Measurements from ENCODE around the gene CTU2. TPM values are rescaled to one million over a fixed set of nuclear protein-coding genes. Genes with fewer than 3 reads are reported as not detected.

The CTU2 gene
- total RNA-seq, 1 donor from 2014 or later = 20.6 TPM

DNA sequence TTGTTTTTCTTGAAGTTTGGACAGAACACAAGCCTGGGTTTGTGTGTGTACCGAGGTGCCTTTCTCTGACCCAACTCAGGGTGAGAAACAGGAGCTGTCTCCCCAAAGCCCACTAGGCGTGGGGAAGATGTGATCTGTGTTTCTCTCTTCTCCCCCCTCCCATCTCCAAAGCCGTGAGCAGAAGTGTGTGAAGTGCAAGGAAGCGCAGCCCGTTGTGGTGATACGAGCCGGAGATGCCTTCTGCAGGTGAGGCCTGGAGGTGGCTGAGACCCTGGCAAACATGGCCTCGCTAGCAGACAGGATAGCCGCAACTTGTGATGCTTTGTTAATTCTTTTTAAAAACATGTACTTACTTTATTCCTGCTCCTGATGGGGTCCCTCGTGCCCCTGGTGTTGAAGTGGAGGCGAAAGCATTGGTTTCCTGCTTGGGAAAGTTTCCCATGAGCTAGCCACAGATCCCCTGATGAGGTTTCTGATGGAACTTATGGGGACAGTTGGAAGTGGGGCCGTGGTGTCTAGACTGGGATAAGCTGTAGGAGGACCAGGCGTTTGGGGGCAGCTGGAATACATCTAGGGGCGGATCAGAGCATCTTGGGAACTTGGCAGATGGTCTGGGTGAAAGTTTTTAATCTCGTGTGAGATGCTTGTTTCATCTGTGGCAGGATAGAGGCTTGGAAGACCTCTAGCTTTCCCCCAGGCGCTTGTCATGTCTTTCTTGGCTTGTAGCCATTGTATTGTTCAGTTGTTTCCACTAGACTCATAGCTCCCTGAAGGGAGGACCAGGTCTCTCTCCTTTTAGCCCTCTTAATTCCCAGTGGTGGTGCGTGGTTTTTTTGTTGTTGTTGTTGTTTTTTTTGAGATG is 893 bp downstream of the CTU2 start:
- intact Hi-C loops (cut with DNase I) = no loop called here
- ATAC-seq = no peak
- no peak for DNase-seq (ENCODE audit: low spot score)

DNA sequence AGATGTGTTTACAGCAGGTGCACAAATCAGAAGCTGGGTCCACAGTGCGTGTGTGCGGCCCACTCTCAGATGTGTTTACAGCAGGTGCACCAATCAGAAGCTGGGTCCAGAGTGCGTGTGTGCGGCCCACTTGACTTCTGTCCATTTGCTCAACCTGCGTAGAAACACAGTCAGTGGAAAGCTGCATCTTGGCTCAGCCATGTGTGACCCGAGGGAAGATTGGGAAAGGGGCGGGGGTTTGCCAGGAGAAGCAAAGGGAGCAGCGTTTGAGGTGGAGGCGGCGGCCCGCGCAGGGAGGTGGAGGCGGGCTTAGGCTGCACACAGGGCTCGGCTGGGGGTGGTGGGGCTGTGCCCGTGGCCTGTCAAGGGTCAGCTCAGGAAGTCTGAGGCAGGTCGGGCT is 4.3 kb downstream of the CTU2 start:
- DNase-seq (ENCODE audit: low spot score) (no peak), ATAC-seq (no peak)
- intact Hi-C loops (cut with DNase I) = no loop called here

GRCh38 chr16:88711750-88712340 is 5.5 kb downstream of the CTU2 start:
- DNase-seq (ENCODE audit: low spot score) (no peak), ATAC-seq (no peak)
- intact Hi-C loops (cut with DNase I) = no loop called here

DNA sequence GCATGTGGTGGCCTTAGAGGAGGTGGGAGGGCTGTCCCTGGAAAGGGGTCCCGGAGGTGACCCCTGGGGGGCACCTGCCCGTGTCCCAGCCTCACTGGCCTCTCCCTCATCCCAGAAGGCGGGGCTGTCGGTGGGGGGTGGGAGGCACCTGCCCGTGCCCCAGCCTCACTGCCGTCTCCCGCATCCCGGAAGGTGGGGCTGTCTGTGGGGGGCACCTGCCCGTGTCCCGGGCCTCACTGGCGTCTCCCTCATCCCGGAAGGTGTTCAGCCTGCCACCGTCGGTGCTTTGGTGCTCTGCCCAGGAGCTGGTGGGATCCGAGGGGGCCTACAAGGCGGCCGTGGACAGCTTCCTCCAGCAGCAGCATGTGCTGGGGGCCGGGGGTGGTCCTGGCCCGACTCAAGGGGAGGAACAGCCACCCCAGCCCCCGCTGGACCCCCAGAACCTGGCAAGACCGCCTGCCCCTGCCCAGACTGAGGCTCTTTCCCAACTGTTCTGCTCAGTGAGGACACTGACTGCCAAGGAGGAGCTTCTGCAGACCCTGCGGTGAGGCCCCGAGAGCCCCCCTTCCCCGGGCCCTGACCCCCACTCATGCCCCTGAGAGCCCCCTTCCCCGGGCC is 6.2 kb downstream of the CTU2 start:
- intact Hi-C loops (cut with DNase I) = no loop called here
- ATAC-seq = no peak
- no peak for DNase-seq (ENCODE audit: low spot score)

DNA sequence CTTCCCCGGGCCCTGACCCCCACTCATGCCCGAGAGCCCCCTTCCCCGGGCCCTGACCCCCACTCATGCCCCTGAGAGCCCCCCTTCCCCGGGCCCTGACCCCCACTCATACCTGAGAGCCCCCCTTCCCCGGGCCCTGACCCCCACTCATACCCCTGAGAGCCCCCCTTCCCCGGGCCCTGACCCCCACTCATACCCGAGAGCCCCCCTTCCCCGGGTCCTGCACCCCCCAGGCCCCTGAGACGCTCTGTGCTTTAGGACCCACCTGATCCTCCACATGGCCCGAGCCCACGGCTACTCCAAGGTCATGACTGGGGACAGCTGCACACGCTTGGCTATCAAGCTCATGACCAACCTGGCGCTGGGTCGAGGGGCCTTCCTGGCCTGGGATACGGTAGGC is 6.8 kb downstream of the CTU2 start:
- intact Hi-C loops (cut with DNase I) = no loop called here
- DNase-seq (ENCODE audit: low spot score) = no peak
- no peak for ATAC-seq

- no peak for ATAC-seq
- intact Hi-C loops (cut with DNase I) = no loop called here
These were observed 7.5 kb downstream of the CTU2 start for GRCh38 chr16:88713568-88714419.

DNA sequence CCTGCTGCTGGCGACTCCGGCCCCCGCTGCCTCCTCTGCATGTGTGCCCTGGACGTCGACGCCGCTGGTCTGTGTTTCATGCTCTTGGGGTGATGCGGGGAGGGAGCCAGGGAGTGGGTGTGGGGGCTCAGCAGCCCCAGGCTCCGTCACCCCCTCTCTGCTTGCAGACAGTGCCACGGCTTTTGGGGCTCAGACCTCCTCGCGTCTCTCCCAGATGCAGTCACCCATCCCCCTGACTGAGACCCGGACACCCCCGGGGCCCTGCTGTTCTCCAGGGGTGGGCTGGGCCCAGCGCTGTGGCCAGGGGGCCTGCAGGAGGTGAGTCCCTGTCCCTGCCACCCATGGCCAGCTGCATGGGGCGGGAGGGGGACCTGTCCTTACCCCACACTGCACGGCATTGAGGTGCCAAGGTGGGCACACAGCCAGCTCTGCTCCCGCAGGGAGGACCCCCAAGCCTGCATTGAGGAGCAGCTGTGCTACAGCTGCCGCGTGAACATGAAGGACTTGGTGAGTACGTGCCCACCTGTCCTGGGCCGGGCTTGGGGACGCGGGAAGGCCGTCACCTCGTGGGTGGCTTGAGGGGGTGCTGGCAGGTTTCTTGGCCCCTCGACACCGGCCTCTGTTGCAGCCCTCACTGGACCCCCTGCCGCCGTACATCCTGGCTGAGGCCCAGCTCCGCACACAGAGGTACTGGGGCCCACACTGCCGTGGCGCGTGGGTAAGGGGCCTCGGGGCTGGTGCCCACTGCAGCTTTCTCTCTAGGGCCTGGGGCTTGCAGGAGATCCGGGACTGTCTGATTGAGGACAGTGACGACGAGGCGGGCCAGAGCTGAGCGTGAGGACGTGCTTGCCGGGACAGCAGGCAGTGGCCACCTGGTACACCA is 8.4 kb downstream of the CTU2 start:
- intact Hi-C loops (cut with DNase I) = no loop called here
- ATAC-seq (no peak), DNase-seq (ENCODE audit: low spot score) (no peak)

More at GRCh38 chr16:88713568-88714419, 7.5 kb downstream of the CTU2 start:
- no peak for DNase-seq (ENCODE audit: low spot score)

DNA sequence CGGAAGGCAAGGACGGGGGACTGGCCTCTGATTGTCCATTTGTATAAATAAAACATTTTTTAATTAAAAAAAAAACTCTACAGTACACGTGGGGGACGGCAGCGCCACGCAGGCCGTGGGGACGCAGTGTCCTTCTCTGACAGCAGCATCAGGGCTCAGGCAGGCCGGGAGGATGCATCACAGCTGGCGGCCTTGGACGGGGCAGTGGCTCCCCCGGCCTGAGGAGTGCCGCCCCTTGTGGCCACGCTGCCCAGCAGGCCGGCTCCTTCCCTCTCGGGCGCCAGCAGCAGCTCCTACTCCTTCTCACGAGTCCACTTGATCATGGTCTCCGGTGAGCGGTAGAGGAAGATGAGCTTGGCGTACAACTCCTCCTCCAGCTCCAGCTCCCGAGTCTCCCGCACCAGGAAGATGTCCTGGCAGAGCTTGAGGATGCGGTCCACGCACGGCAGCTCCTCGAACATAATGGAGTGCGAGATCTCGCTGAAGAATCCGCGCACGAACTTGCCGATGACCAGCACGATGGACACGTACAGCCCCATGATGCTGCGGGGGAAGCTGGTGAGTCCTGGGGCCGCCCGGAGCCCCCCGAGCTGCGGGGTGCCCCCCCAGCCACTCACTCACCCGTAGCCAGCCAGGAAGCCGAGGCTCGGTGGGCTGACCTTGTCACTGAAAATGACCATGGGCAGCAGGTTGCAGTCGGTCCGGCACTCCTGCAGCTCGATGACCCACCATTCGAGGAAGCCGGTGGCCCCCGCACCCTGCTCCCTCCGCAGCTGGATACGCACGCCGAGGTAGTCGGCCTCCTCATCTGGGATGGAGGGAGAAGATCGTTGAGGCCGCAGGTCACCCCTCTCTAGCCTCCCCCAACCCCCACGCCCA is 9.2 kb downstream of the CTU2 start:
- ATAC-seq (no peak), DNase-seq (ENCODE audit: low spot score) (no peak)
- intact Hi-C loops (cut with DNase I) = no loop called here

GRCh38 chr16:88716201-88716600 is 9.9 kb downstream of the CTU2 start:
- ATAC-seq = no peak
- intact Hi-C loops (cut with DNase I) = no loop called here
- no peak for DNase-seq (ENCODE audit: low spot score)

DNA sequence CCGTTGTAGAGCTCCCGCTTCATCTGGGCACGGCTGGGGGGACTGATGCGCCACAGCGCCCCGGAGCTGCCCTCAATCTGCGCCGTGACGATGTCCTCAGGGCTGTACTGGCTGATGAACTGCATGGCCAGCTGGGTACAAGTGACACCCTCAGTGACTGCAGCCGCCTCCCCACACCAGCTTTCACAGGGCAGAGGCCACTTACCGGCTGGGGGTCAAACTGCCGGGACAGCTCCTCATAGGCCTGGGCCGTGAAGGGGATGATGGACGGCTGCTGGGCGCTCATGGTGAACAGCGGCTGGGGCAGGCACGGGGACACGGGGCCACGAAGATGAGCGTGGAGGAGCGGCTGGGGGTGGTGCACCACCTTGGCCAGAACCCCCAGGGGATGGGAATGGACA is 10.3 kb downstream of the CTU2 start:
- DNase-seq (ENCODE audit: low spot score) (no peak), ATAC-seq (no peak)
- intact Hi-C loops (cut with DNase I) = no loop called here

- ATAC-seq (no peak), DNase-seq (ENCODE audit: low spot score) (no peak)
- intact Hi-C loops (cut with DNase I) = no loop called here
These were observed 11.9 kb downstream of the CTU2 start for GRCh38 chr16:88718178-88718577.

- DNase-seq (ENCODE audit: low spot score) (peak; percentile 84), ATAC-seq (peak; percentile 72)
- intact Hi-C loops (cut with DNase I) = no loop called here
These were observed 13.1 kb downstream of the CTU2 start for GRCh38 chr16:88719267-88719932.

GRCh38 chr16:88719933-88720296 is 13.6 kb downstream of the CTU2 start:
- intact Hi-C loops (cut with DNase I) = loop anchor here (5.0 kb wide), 1 partner anchor 1823 kb away; no protein-coding TSS in a partner anchor
- ATAC-seq = no peak

GRCh38 chr16:88720396-88720970 is 14.2 kb downstream of the CTU2 start:
- intact Hi-C loops (cut with DNase I) = loop anchor here (5.0 kb wide), 1 partner anchor 1823 kb away; no protein-coding TSS in a partner anchor
- no peak for ATAC-seq

More at GRCh38 chr16:88719933-88720296, 13.6 kb downstream of the CTU2 start:
- DNase-seq (ENCODE audit: low spot score) = no peak

GRCh38 chr16:88721236-88721635 is 14.9 kb downstream of the CTU2 start:
- ATAC-seq = no peak
- no peak for DNase-seq (ENCODE audit: low spot score)
- intact Hi-C loops (cut with DNase I) = loop anchor here (5.0 kb wide), 1 partner anchor 1824 kb away; no protein-coding TSS in a partner anchor

More at GRCh38 chr16:88720396-88720970, 14.2 kb downstream of the CTU2 start:
- no peak for DNase-seq (ENCODE audit: low spot score)

All from sciatic nerve (tissue), 2 donors.